MCF 10A (cell line): ENCODE measurements around the gene IGSF10. TPM values are rescaled to one million over a fixed set of nuclear protein-coding genes. Genes with fewer than 3 reads are reported as not detected.

Source experiments
- BruUV-seq: library from RNA; stranded (reverse); fragments of 400-500 nt; replicated peaks from 2 replicates; lab custom pipeline; 2021; lab: Mats Ljungman, UMichigan
- CTCF ChIA-PET: fragments of 300-600 bp; sonication (Branson Sonifier 250); formaldehyde crosslinking; extraction: SDS; loops from one replicate; lab custom pipeline; 2021; ENCODE audit warnings: antibody characterized with exemption, inconsistent platforms; lab: Yijun Ruan, JAX
- POLR2A ChIA-PET: fragments of 300-600, 350-650 bp; sonication (Branson Sonifier 250); formaldehyde crosslinking; extraction: SDS; loops from one replicate; lab custom pipeline; 2020; ENCODE audit warnings: antibody characterized with exemption, inconsistent platforms; lab: Yijun Ruan, JAX
- DNase-seq: peaks from one replicate; pipeline ENCODE4 v3.0.0-alpha.2; 2018; ENCODE audit not compliant: unreplicated experiment
- H3K27ac Mint-ChIP-seq: one replicate; pipeline ENCODE4 v1.8.0; 2022; ENCODE audit warnings: mild to moderate bottlenecking, low read depth, mixed read lengths; ENCODE audit not compliant: unreplicated experiment
- H3K27me3 Mint-ChIP-seq: one replicate; pipeline ENCODE4 v1.8.0; 2022; ENCODE audit warnings: mixed read lengths; ENCODE audit not compliant: insufficient read depth, unreplicated experiment
- H3K36me3 Mint-ChIP-seq: one replicate; pipeline ENCODE4 v1.8.0; 2022; ENCODE audit warnings: mild to moderate bottlenecking, moderate library complexity, mixed read lengths; ENCODE audit not compliant: insufficient read depth, unreplicated experiment
- H3K4me1 Mint-ChIP-seq: one replicate; pipeline ENCODE4 v1.8.0; 2022; ENCODE audit warnings: mixed read lengths; ENCODE audit not compliant: insufficient read depth, unreplicated experiment
- H3K4me3 Mint-ChIP-seq: one replicate; pipeline ENCODE4 v1.8.0; 2022; ENCODE audit warnings: mild to moderate bottlenecking, moderate library complexity, mixed read lengths; ENCODE audit not compliant: unreplicated experiment
- H3K9me3 Mint-ChIP-seq: one replicate; pipeline ENCODE4 v1.8.0; 2022; ENCODE audit warnings: mixed read lengths; ENCODE audit not compliant: unreplicated experiment
- intact Hi-C: fragments of 100-400 bp; cut with micrococcal nuclease; formaldehyde crosslinking; loops from 2 replicates; pipeline ENCODE4 v1.14.1; 2022
- total RNA-seq: library from RNA; stranded (reverse); gene quantifications from 2 replicates; pipeline ENCODE4 v1.2.3, GENCODE V29; 2022
- TF ChIP-seq, protein P1 (sequence below): fragments of 200-600 bp; IDR thresholded peaks from one replicate; pipeline ENCODE4 v1.8.0; 2022; ENCODE audit warnings: antibody characterized with exemption, mild to moderate bottlenecking; ENCODE audit not compliant: unreplicated experiment

Gene IGSF10
- total RNA-seq, 1 experiment from 2014 or later = not detected

GRCh38 chr3:151430821-151431484 lies 29.9 kb downstream of the IGSF10 start:
- H3K4me3 Mint-ChIP-seq = no peak overlapping the region
- H3K9me3 Mint-ChIP-seq = no peaks in the 10 kb centered on the region
- peaks cover 6% of the 10 kb centered on the region for H3K4me1 Mint-ChIP-seq
- H3K36me3 Mint-ChIP-seq = no peaks in the 10 kb centered on the region
- TF ChIP-seq, protein P1, sequence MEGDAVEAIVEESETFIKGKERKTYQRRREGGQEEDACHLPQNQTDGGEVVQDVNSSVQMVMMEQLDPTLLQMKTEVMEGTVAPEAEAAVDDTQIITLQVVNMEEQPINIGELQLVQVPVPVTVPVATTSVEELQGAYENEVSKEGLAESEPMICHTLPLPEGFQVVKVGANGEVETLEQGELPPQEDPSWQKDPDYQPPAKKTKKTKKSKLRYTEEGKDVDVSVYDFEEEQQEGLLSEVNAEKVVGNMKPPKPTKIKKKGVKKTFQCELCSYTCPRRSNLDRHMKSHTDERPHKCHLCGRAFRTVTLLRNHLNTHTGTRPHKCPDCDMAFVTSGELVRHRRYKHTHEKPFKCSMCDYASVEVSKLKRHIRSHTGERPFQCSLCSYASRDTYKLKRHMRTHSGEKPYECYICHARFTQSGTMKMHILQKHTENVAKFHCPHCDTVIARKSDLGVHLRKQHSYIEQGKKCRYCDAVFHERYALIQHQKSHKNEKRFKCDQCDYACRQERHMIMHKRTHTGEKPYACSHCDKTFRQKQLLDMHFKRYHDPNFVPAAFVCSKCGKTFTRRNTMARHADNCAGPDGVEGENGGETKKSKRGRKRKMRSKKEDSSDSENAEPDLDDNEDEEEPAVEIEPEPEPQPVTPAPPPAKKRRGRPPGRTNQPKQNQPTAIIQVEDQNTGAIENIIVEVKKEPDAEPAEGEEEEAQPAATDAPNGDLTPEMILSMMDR = no peak
- peak; percentile 62 for DNase-seq
- intact Hi-C loops = no loop called here
- no peaks in the 10 kb centered on the region for H3K27me3 Mint-ChIP-seq
- no TSS peak for BruUV-seq
- POLR2A ChIA-PET = interaction anchor here (0.8 to 1.2 kb wide), 4 partner anchors 8 to 406 kb away, joined by 3 read pairs; no protein-coding TSS in a partner anchor
- CTCF ChIA-PET = interaction anchor here (0.6 to 5.0 kb wide), 3 partner anchors 8 to 1474 kb away, joined by 3 to 21 read pairs (median 3); no protein-coding TSS in a partner anchor
- H3K27ac Mint-ChIP-seq = no peak overlapping the region

DNA sequence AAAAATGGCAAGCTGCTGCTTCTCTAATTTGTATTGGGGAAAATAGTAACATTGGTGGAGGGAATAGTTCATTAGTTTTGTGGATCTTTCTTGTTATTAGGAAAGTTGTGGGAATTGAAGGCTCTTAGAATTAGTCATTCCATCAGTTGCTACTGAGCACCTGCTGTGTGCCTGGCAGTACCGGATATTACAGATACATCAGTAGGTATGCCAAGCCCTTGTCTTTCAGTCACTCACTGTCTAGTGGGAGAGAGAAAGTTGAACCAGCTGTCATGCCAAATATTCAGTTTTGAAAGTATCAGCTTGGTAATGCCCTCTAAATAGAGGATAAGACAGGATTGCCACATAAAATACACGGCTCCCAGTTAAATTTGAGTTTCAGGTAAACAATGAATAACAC lies 32.5 kb downstream of the IGSF10 start:
- Mint-ChIP-seq H3K4me3 (no peak overlapping the region), H3K27me3 (no peaks in the 10 kb centered on the region), H3K36me3 (no peaks in the 10 kb centered on the region), H3K27ac (no peak overlapping the region), H3K4me1 (peaks cover 6% of the 10 kb centered on the region), H3K9me3 (no peaks in the 10 kb centered on the region)
- CTCF ChIA-PET = interaction anchor here (0.6 to 5.0 kb wide), 4 partner anchors 11 to 245 kb away, joined by 3 to 21 read pairs (median 4); no protein-coding TSS in a partner anchor
- DNase-seq = peak; percentile 14
- TF ChIP-seq, protein P1 = no peak
- no TSS peak for BruUV-seq
- POLR2A ChIA-PET = no interaction called here
- intact Hi-C loops = no loop called here

GRCh38 chr3:151426341-151426657 lies 34.6 kb downstream of the IGSF10 start:
- intact Hi-C loops = no loop called here
- ChIA-PET CTCF (interaction anchor here (0.7 to 1.0 kb wide), 3 partner anchors 100 to 1037 kb away, joined by 3 to 5 read pairs (median 4); no protein-coding TSS in a partner anchor), POLR2A (no interaction called here)
- no TSS peak for BruUV-seq
- no peak overlapping the region for H3K27ac Mint-ChIP-seq
- H3K4me3 Mint-ChIP-seq = no peak overlapping the region
- DNase-seq = no peak
- H3K36me3 Mint-ChIP-seq = no peaks in the 10 kb centered on the region
- no peaks in the 10 kb centered on the region for H3K27me3 Mint-ChIP-seq
- H3K9me3 Mint-ChIP-seq = no peaks in the 10 kb centered on the region
- H3K4me1 Mint-ChIP-seq = peaks cover 6% of the 10 kb centered on the region
- TF ChIP-seq, protein P1 = no peak

- peak; percentile 23 for DNase-seq
- intact Hi-C loops = no loop called here
- H3K4me1 Mint-ChIP-seq = peaks cover 2% of the 10 kb centered on the region
- no peaks in the 10 kb centered on the region for H3K36me3 Mint-ChIP-seq
- TF ChIP-seq, protein P1 = peak; percentile 18
- H3K27me3 Mint-ChIP-seq = no peaks in the 10 kb centered on the region
- no peak overlapping the region for H3K4me3 Mint-ChIP-seq
- CTCF ChIA-PET = interaction anchor here (0.7 to 1.3 kb wide), 5 partner anchors 87 to 1038 kb away, joined by 3 to 5 read pairs (median 4); no protein-coding TSS in a partner anchor
- no TSS peak for BruUV-seq
- H3K9me3 Mint-ChIP-seq = no peaks in the 10 kb centered on the region
- POLR2A ChIA-PET = interaction anchor here (0.7 to 1.1 kb wide), 2 partner anchors 22 to 98 kb away, joined by 3 read pairs; no protein-coding TSS in a partner anchor
- H3K27ac Mint-ChIP-seq = no peak overlapping the region
Observed at GRCh38 chr3:151425627-151426340, 35.1 kb downstream of the IGSF10 start.
